ENCODE results near the gene INPP4B. TPM values are rescaled to one million over a fixed set of nuclear protein-coding genes. Genes with fewer than 3 reads are reported as not detected.

The INPP4B gene
- total RNA-seq, 1 experiment from 2014 or later, result 0.07 TPM

DNA sequence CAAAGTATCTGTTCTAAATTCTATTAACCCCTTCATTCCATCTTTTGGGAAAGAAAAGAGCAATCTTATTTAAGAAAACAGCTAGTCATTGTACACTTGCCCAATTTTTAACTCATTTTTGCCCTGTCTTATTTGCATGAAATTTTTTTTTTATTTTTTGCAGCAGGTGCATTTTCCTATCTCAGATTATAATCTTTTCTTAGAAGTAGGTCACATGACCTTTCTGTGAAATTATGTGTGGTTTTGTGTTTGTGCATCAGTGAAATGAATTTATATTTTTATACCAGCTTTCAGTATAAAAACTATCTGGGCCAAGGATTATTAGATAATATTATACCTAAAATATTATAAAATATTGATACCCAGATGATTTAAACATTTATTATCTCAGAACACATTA is 145.6 kb downstream of the INPP4B start:
- TF ChIP-seq, protein P1, sequence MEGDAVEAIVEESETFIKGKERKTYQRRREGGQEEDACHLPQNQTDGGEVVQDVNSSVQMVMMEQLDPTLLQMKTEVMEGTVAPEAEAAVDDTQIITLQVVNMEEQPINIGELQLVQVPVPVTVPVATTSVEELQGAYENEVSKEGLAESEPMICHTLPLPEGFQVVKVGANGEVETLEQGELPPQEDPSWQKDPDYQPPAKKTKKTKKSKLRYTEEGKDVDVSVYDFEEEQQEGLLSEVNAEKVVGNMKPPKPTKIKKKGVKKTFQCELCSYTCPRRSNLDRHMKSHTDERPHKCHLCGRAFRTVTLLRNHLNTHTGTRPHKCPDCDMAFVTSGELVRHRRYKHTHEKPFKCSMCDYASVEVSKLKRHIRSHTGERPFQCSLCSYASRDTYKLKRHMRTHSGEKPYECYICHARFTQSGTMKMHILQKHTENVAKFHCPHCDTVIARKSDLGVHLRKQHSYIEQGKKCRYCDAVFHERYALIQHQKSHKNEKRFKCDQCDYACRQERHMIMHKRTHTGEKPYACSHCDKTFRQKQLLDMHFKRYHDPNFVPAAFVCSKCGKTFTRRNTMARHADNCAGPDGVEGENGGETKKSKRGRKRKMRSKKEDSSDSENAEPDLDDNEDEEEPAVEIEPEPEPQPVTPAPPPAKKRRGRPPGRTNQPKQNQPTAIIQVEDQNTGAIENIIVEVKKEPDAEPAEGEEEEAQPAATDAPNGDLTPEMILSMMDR (conservative IDR thresholded peaks at IDR 0.05), result no peak

More for the DNA sequence above, 145.6 kb downstream of the INPP4B start:
- H3K9ac ChIP-seq (ENCODE audit: extremely low read depth, insufficient read length, low read length), result no peak overlapping the region
- H2BK20ac ChIP-seq (ENCODE audit: low read depth, low read length, poor library complexity, severe bottlenecking), result no peak overlapping the region
- H4K91ac ChIP-seq (ENCODE audit: insufficient read length, low read depth, low read length), result no peak overlapping the region
- H3K79me1 ChIP-seq (ENCODE audit: insufficient read depth, low read depth, low read length, poor library complexity, severe bottlenecking), result no peaks in the 10 kb centered on the region
- H2BK120ac ChIP-seq (ENCODE audit: low read depth, low read length, poor library complexity, severe bottlenecking), result no peak overlapping the region
- DNase-seq, result no peak
- H3K4me1 Mint-ChIP-seq, result no peaks in the 10 kb centered on the region
- H2BK15ac ChIP-seq (ENCODE audit: low read depth, low read length), result no peak overlapping the region
- H2AFZ ChIP-seq (ENCODE audit: low read length), result no peak overlapping the region
- H3K4me1 ChIP-seq (ENCODE audit: insufficient read depth, low read length), result no peaks in the 10 kb centered on the region
- no peak overlapping the region for H3K56ac ChIP-seq (ENCODE audit: insufficient read length, low read depth, low read length)
- no peak overlapping the region for H2BK5ac ChIP-seq (ENCODE audit: insufficient read length, low read length)
- H3K23me2 ChIP-seq (ENCODE audit: insufficient read length, low read depth, low read length, poor library complexity, severe bottlenecking), result no peaks in the 10 kb centered on the region
- H4K5ac ChIP-seq (ENCODE audit: insufficient read length, low read depth, low read length), result no peak overlapping the region
- H3T11ph ChIP-seq (ENCODE audit: low read length), result no peak overlapping the region
- H3K27me3 ChIP-seq (ENCODE audit: insufficient read depth, low read length), result no peaks in the 10 kb centered on the region
- no peak overlapping the region for H4K8ac ChIP-seq (replicated peaks; ENCODE audit: insufficient read length, low read depth, low read length)
- H3K14ac ChIP-seq (ENCODE audit: insufficient read depth, low read length), result no peak overlapping the region
- H3K18ac ChIP-seq (ENCODE audit: insufficient read length, low read depth, low read length), result no peak overlapping the region
- no peaks in the 10 kb centered on the region for H3K27me3 Mint-ChIP-seq (ENCODE audit: low read depth)
- H3K79me2 ChIP-seq (ENCODE audit: insufficient read depth, low read length), result no peaks in the 10 kb centered on the region
- H2BK12ac ChIP-seq (ENCODE audit: insufficient read length, low read depth, low read length), result no peak overlapping the region
- no peak overlapping the region for H2AK5ac ChIP-seq (ENCODE audit: insufficient read length, low read length)
- no peaks in the 10 kb centered on the region for H4K20me1 ChIP-seq (ENCODE audit: control insufficient read depth, insufficient read depth, insufficient read length)
- no peak overlapping the region for H3K4me2 ChIP-seq (ENCODE audit: insufficient read depth, insufficient read length, low read length)
- no peak overlapping the region for H3K27ac ChIP-seq (ENCODE audit: insufficient read length, low read depth, low read length)
- H3K27ac Mint-ChIP-seq, result no peak overlapping the region
- H3K4ac ChIP-seq (ENCODE audit: low read depth, low read length), result no peak overlapping the region
- H3K9me3 Mint-ChIP-seq, result no peaks in the 10 kb centered on the region; a peak in 1 of 5 replicates
- no peak overlapping the region for H3K23ac ChIP-seq (ENCODE audit: insufficient read length, low read depth, low read length)
- no peaks in the 10 kb centered on the region for H3K36me3 Mint-ChIP-seq (ENCODE audit: insufficient read depth in 1 of 3, low read depth in 3 of 3)
- no peak overlapping the region for H3K4me3 Mint-ChIP-seq
- no peaks in the 10 kb centered on the region for H3K9me3 ChIP-seq (ENCODE audit: control insufficient read depth, low read depth, low read length)

All from H9 (cell line).